ENCODE measurements around the gene OR2AG1.
A peak's percentile ranks its signal among the peaks of the same experiment; 100 is the strongest.

DNA sequence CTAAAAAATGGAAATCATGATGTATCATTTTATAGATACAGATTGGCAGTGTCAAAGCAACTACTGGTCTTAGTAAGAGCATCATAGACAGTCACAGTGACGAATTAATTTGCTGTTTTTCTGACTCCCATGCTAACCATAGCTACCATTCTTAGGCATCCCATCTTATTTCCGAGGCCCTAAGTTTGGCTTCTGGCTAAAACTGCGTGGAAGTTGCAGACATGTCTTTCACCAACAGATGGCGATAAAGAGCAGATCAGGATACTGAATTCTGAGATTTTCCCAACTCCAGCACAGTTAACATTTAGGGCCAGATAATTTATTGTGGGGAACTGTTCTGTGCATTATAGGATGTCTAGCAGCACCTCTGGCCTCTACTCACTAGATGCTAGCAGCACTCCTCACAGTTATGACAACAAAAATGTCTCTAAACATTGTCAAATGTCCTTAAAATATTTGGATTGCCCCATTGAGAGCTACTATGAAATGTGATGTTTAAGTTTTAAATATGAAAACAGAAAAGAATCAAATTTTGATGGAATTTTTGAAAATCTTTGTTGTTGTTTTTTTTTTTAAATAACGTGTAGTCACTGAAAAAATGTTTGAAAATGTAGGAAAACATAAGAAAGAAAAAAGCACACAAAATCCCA is 27.4 kb upstream of the OR2AG1 start:
- TF ChIP-seq, protein P1, sequence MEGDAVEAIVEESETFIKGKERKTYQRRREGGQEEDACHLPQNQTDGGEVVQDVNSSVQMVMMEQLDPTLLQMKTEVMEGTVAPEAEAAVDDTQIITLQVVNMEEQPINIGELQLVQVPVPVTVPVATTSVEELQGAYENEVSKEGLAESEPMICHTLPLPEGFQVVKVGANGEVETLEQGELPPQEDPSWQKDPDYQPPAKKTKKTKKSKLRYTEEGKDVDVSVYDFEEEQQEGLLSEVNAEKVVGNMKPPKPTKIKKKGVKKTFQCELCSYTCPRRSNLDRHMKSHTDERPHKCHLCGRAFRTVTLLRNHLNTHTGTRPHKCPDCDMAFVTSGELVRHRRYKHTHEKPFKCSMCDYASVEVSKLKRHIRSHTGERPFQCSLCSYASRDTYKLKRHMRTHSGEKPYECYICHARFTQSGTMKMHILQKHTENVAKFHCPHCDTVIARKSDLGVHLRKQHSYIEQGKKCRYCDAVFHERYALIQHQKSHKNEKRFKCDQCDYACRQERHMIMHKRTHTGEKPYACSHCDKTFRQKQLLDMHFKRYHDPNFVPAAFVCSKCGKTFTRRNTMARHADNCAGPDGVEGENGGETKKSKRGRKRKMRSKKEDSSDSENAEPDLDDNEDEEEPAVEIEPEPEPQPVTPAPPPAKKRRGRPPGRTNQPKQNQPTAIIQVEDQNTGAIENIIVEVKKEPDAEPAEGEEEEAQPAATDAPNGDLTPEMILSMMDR (IDR thresholded peaks at IDR 0.05): peak; percentile 60 to 90 (median 76)
- no peak for TF ChIP-seq POLR2A (IDR thresholded peaks at IDR 0.05)

Data from Peyer's patch (tissue), 4 donors.